NCI-H2171 (cell line): ENCODE data around the gene IFT74.
"Not testable (repeated sequence)": the region's sequence is repeated elsewhere in the genome, so short reads cannot be mapped to it uniquely, and the experiment has no call there.

ENCODE experiments used
- DNase-seq: peaks from one replicate; lab custom pipeline; 2025; lab: John Stamatoyannopoulos, UW

Gene IFT74

GRCh38 chr9:27073841-27074728, 117.9 kb downstream of the IFT74 start:
- no peak for DNase-seq

- no peak for DNase-seq
Observed at GRCh38 chr9:27078685-27079084, 122.5 kb downstream of the IFT74 start.

DNA sequence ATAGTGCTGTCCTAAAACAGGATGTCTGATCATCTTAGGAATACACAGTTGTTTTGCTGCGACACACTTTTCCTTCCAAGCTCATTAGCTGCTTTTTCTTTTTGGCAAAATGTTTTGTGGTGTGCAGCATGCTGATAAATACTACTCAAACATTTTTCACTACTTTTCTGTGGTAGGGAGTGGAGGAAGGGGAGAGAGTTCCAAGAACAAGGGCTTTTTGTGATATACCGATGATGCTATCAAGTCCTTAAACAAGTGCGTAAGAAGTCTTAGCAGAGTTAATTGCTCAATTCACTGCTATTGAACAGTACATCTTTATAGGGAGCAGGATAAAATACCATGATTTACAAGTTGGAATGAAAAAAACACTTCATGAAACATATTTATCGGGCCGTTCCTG, 129.2 kb downstream of the IFT74 start:
- no peak for DNase-seq

DNA sequence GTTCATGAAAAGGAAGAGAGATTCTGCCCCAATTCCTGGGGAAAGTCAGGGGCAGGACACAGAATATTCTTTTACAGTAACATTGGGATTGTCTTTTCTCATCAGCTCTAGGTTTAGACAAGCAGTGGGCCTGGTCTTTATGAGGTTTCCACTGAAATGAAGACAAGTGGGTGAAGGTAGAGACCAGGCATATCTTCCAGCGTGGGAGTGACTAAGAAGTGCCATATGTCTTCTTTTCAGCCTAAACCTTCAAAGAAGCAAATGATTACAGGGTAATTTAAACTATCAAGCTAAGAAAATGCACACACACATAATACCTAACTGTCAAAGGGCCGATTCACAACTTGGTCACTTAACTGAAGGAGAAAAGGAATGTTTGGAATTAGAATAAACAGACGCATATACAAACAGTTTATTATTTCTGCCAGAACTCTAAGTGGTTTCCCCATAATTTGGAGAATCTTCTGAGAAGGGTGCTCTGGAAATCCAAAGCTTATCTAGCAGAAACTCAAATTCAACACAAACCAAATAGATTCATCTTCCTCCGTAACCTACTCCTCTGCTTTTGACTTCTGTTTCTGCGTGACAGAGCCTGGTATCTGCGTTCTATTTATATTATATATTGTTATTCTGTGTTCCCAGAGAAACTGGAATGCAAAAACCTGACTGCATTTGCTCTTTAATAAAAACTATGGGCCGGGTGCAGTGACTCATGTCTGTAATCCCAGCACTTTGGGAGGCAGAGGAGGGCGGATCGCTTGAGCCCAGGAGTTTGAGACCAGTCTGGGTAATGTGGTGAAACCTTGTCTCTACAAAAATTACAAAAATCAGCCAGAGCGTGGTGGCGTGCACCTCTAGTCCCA, 130.8 kb downstream of the IFT74 start:
- DNase-seq, result no peak

DNA sequence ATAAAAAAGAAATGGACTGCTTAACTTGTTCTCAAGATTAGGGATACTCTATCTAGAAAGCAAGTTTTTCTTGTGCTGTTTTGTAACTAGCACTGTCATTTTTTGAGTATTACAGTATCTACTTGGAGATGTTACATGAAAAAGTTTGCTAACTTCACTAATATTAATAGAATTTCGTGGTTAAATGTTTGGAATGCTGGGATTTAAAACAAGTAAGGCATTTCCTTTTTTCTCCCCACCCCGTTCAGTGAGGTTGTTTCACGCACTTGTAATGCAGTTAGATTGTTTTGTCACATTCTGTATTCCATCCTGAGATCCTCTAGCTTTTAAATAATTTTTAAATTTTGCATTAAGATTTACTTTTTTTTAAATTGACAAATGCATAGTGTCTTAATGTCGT, 132.8 kb downstream of the IFT74 start:
- DNase-seq, result no peak

DNA sequence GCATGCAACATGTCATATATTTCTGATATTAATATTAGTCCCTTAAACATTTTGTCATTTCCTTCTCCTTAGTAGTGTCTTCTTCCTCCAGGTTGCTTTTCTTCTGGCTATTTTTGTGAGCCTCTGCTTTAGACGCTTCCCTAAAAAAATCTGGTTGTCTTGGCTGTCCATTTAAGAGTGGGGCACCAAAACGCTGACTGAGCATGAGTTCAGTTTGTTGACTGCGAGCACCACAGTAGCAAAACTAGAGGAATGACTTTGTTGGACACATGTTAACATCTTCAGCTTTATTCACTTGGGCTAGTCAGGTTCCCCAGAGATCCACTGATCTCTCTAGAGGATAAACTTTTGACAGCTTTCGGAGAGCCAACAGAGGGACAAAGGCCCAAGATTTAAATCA, 133.5 kb downstream of the IFT74 start:
- DNase-seq, result no peak

DNA sequence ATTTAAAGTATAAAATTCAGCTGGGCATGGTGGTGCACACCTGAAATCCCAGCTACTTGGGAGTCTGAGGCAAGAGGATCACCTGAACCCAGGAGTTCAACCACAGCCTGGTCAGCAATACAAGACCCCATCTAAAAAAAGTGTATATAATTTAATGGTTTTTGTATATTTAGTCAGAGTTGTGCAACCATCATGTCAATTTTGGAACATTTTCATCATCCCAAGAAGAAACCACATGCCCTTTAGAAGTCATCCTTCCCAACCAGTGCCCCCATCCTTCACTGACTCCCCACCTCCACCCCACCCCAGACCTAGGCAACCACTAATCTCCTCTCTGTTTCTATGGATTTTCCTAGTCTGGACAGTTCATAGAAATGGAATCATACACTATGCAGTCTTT, 134.0 kb downstream of the IFT74 start:
- DNase-seq, result no peak

- DNase-seq, result no peak
Observed at GRCh38 chr9:27090711-27091110, 134.5 kb downstream of the IFT74 start.

GRCh38 chr9:27092496-27092895, 136.3 kb downstream of the IFT74 start:
- DNase-seq, result not testable (repeated sequence)

GRCh38 chr9:27093384-27094067, 137.3 kb downstream of the IFT74 start:
- not testable (repeated sequence) for DNase-seq

DNA sequence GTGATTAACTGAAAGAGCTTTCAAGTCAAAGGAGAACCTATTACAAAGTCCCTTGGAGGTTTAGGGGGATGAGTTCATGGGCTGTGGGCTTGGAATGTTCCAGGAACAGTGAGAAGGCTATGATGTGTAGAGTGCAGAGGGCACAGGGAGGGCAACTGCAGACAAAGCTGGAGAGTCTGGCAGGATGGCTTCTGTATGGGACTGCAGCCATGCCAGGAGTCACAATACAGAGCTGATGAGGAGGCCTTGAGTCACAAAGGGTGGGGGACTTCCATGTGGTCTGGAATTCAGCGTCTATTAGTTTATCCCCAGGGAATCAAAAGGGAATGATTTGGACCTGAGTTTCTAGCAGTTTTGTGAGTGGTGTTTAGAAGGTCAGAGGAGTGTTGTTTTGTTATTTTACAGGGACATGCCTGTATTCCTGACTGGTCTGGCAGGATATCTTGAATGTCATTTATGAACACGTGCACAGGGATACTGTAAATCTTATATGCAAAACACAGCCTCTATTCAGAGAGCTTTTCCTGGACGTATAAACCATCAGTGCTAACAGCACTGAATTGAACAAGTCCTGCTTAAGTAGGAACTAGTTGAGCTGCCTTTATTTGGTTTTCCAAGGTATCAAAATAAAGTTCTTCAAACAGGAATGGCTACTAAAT, 138.6 kb downstream of the IFT74 start:
- DNase-seq, result no peak

DNA sequence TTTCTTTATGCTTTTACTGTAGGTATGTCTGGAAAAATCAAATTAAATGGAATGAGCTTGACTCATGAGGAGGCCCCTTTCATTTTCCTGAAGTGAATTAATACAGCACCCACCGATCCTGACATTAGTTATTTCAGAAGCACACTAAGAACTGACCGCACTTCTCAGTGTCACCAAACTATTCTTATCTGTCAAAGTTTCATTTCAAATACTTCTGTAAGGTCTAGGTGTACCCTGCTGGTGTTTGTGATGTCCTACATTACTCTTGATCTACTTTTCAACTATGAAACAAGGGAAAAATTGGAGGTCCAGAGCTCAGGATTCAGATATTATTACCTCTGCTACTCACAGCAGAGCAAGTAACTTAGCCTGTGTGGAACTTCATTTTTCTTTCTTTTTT, 151.0 kb downstream of the IFT74 start:
- DNase-seq, result no peak

- DNase-seq, result no peak
Observed at GRCh38 chr9:27108981-27109541, 152.8 kb downstream of the IFT74 start, which contains the start of gene TEK. Gene TEK (plus strand): TSS chr9:27109225. CDS start chr9:27109591, 366 bp downstream.

DNA sequence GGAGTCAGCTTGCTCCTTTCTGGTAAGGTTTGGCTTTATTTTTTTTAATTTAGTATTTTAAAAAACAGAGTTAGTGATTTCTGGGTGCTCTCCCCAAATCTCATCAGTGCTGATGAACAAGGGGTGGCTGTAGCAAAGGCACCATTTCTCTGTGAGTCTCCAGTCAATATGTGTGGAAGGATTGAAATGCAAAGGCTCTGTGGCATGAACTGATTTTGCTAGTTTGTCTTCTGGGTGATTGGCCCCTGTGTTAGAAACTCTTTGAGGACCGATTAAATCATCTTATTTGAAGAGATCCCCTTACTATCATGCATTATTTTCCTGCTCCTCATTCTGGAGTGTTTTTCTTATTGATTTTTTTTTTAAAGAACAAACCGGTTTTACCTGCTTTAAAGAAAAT, 153.4 kb downstream of the IFT74 start:
- DNase-seq, result no peak

DNA sequence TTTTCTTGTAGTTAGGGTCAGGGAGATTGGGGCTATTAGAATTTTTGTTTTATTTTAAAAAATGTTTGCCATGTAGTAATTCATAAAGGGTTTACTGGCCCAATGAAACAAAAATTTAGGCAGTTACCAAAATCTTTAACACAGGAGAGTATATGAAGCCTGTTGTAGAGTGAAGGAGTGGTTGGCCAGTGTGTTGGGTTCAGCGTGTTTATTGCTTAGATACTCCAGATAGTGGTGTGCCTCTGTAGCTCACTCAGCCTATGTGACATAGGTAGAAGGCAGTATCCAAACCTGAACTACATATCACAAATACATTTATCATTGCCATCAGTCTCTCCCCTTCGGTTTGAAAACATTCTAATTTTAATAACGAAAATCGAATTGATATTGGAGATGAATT, 154.0 kb downstream of the IFT74 start:
- DNase-seq, result no peak

DNA sequence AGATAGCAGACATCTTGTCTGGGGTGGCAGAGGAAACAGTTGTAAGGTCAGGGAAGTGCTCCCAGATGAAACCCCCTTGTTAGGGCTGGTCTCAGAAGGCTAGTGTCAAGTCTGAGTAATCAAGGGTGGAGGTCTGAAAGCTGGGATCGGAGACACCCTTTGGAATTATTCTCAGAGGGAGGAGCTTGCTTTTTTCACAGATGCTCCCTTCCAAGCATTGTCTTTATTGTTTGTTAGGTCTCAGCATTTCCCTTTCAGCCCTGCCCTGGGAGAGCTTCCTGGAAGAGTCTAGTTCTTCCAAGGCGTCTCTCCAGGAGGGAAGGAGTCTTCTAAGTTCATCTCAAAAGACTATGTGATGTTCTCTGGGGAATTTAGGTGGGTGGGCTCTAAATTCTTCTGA, 156.0 kb downstream of the IFT74 start:
- DNase-seq, result no peak
